WTC11 (cell line): Measurements from ENCODE around the gene DNAJC10. TPM values are rescaled to one million over a fixed set of nuclear protein-coding genes. Genes with fewer than 3 reads are reported as not detected.

ENCODE experiments used
- ATAC-seq: fragments of 200-7000 bp; cut with Tn5 transposase; 2 replicates; pipeline ENCODE4 v1.10.0; 2021; ENCODE audit warnings: mild to moderate bottlenecking, moderate library complexity
- CTCF ChIA-PET: fragments of 300-600 bp; sonication (Branson Sonifier 250); formaldehyde crosslinking; loops from one replicate; lab custom pipeline; 2021; ENCODE audit warnings: antibody characterized with exemption; lab: Charles Lee
- POLR2A ChIA-PET: fragments of 350-600 bp; sonication (Branson Sonifier 250); formaldehyde crosslinking; loops from one replicate; lab custom pipeline; 2021; ENCODE audit warnings: antibody characterized with exemption; lab: Charles Lee
- DNase-seq: peaks from one replicate; pipeline ENCODE4 v3.0.0; 2021; ENCODE audit warnings: low spot score
- H3K27ac Mint-ChIP-seq: 2 replicates; pipeline ENCODE4 v1.8.0; 2021; ENCODE audit warnings: mixed read lengths
- H3K27me3 Mint-ChIP-seq: 2 replicates; pipeline ENCODE4 v1.8.0; 2021; ENCODE audit warnings: low read depth, mild to moderate bottlenecking, moderate library complexity, mixed read lengths
- H3K36me3 Mint-ChIP-seq: 2 replicates; pipeline ENCODE4 v1.8.0; 2021; ENCODE audit warnings: mixed read lengths
- H3K4me1 Mint-ChIP-seq: 2 replicates; pipeline ENCODE4 v1.8.0; 2022; ENCODE audit warnings: mixed read lengths
- H3K4me3 Mint-ChIP-seq: 2 replicates; pipeline ENCODE4 v1.8.0; 2021; ENCODE audit warnings: mild to moderate bottlenecking, moderate library complexity, mixed read lengths
- H3K9me3 Mint-ChIP-seq: 2 replicates; pipeline ENCODE4 v1.8.0; 2021; ENCODE audit warnings: mixed read lengths
- HMGA2 ChIP-seq: fragments of 250-450 bp; sonication (Bioruptor Pico); IDR thresholded peaks from 2 replicates; pipeline ENCODE4 v1.4.0; 2021; ENCODE audit warnings: mild to moderate bottlenecking, moderate library complexity
- JUN ChIP-seq: sonication (generic); formaldehyde crosslinking; IDR thresholded peaks from 2 replicates; pipeline ENCODE4 v1.8.0; 2023; ENCODE audit warnings: mild to moderate bottlenecking, missing genetic modification reagents
- NFE2L1 ChIP-seq: sonication (generic); formaldehyde crosslinking; IDR thresholded peaks from 2 replicates; pipeline ENCODE4 v1.8.1; 2023; ENCODE audit warnings: missing genetic modification reagents
- NFYB ChIP-seq: sonication (generic); formaldehyde crosslinking; conservative IDR thresholded peaks from 2 replicates; pipeline ENCODE4 v1.8.0; 2022; ENCODE audit warnings: low read depth, missing genetic modification reagents
- NR2C2 ChIP-seq: sonication (generic); formaldehyde crosslinking; IDR thresholded peaks from 2 replicates; pipeline ENCODE4 v1.8.0; 2022; ENCODE audit warnings: mild to moderate bottlenecking, missing genetic modification reagents
- PRRX2 ChIP-seq: fragments of 250-450 bp; sonication (Bioruptor Pico); IDR thresholded peaks from 2 replicates; pipeline ENCODE4 v1.8.0; 2021; ENCODE audit warnings: mild to moderate bottlenecking
- RORB ChIP-seq: fragments of 250-450 bp; sonication (Bioruptor Pico); IDR thresholded peaks from 2 replicates; pipeline ENCODE4 v1.9.0; 2021; ENCODE audit warnings: mild to moderate bottlenecking
- SMAD4 ChIP-seq: sonication (generic); formaldehyde crosslinking; IDR thresholded peaks from 2 replicates; pipeline ENCODE4 v1.8.0; 2022; ENCODE audit warnings: mild to moderate bottlenecking, missing genetic modification reagents
- SOX15 ChIP-seq: fragments of 250-450 bp; sonication (Bioruptor Pico); IDR thresholded peaks from 2 replicates; pipeline ENCODE4 v1.9.0; 2021; ENCODE audit warnings: mild to moderate bottlenecking
- TP53 ChIP-seq: sonication (generic); formaldehyde crosslinking; IDR thresholded peaks from 2 replicates; pipeline ENCODE4 v1.8.1; 2023; ENCODE audit warnings: mild to moderate bottlenecking, missing genetic modification reagents
- ZNF121 ChIP-seq: sonication (generic); formaldehyde crosslinking; IDR thresholded peaks from 2 replicates; pipeline ENCODE4 v1.8.0; 2023; ENCODE audit warnings: missing genetic modification reagents
- ZNF138 ChIP-seq: sonication (generic); formaldehyde crosslinking; conservative IDR thresholded peaks from 2 replicates; pipeline ENCODE4 v1.8.1; 2022; ENCODE audit warnings: mild to moderate bottlenecking, moderate library complexity, missing genetic modification reagents
- ZNF416 ChIP-seq: fragments of 250-450 bp; sonication (Bioruptor Pico); IDR thresholded peaks from 2 replicates; pipeline ENCODE4 v1.9.0; 2021; ENCODE audit warnings: mild to moderate bottlenecking, inconsistent platforms
- total RNA-seq: library from RNA; stranded (reverse); gene quantifications from 3 replicates; pipeline ENCODE4 v1.2.3, GENCODE V29; 2021
- TF ChIP-seq, protein P1 (sequence below): sonication (generic); formaldehyde crosslinking; IDR thresholded peaks from 2 replicates; pipeline ENCODE4 v1.8.0; 2022; ENCODE audit warnings: mild to moderate bottlenecking, missing genetic modification reagents
- TF ChIP-seq, protein P2 (sequence below): sonication (generic); formaldehyde crosslinking; IDR thresholded peaks from 2 replicates; pipeline ENCODE4 v1.8.0; 2022; ENCODE audit warnings: mild to moderate bottlenecking, missing genetic modification reagents
- TF ChIP-seq, protein P3 (sequence below): fragments of 250-450 bp; sonication (Bioruptor Pico); conservative IDR thresholded peaks from 2 replicates; pipeline ENCODE4 v1.9.0; 2021; ENCODE audit warnings: mild to moderate bottlenecking
- TF ChIP-seq, protein P4 (sequence below): sonication (generic); formaldehyde crosslinking; IDR thresholded peaks from 2 replicates; pipeline ENCODE4 v1.8.1; 2023; ENCODE audit warnings: mild to moderate bottlenecking, missing genetic modification reagents, borderline replicate concordance
- TF ChIP-seq, protein P5 (sequence below): fragments of 200-600 bp; IDR thresholded peaks from 2 replicates; pipeline ENCODE4 v1.8.0; 2022; ENCODE audit warnings: antibody characterized with exemption
- TF ChIP-seq, protein P6 (sequence below): fragments of 250-450 bp; sonication (Bioruptor Pico); IDR thresholded peaks from 2 replicates; pipeline ENCODE4 v1.9.0; 2021; ENCODE audit warnings: mild to moderate bottlenecking

DNAJC10 gene
- total RNA-seq, 1 experiment from 2014 or later = 109 TPM

DNA sequence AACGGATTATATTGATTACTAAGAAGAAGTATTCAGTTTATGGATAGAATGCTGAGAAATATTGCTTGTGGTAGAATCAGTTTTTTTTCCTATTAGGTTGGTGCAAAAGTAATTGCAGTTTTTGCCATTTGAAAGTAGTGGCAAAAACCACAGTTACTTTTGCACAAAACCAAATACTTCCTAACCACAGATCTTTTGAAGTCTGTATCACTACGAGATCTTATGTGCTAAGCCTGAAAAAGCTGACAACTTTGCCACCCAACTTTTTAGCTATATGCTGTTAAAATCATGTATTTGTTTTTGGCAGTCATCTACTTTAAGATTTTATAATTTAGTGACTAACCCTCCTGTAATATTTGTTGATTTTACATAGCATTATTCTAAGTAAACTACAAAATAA, 24.6 kb downstream of the DNAJC10 start:
- H3K4me1 Mint-ChIP-seq = no peaks in the 10 kb centered on the region
- TF ChIP-seq, protein P1, sequence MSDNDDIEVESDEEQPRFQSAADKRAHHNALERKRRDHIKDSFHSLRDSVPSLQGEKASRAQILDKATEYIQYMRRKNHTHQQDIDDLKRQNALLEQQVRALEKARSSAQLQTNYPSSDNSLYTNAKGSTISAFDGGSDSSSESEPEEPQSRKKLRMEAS = no peak
- TF ChIP-seq RORB (CRISPR knock-in tag) (no peak), HMGA2 (no peak), ZNF138 (CRISPR knock-in tag) (no peak), ZNF121 (CRISPR knock-in tag) (no peak), NFYB (CRISPR knock-in tag) (no peak), JUN (CRISPR knock-in tag) (no peak), ZNF416 (CRISPR knock-in tag) (no peak), PRRX2 (CRISPR knock-in tag) (no peak), TP53 (CRISPR knock-in tag) (no peak), NR2C2 (CRISPR knock-in tag) (no peak), NFE2L1 (CRISPR knock-in tag) (no peak), SOX15 (CRISPR knock-in tag) (no peak), SMAD4 (no peak)
- TF ChIP-seq, protein P2, sequence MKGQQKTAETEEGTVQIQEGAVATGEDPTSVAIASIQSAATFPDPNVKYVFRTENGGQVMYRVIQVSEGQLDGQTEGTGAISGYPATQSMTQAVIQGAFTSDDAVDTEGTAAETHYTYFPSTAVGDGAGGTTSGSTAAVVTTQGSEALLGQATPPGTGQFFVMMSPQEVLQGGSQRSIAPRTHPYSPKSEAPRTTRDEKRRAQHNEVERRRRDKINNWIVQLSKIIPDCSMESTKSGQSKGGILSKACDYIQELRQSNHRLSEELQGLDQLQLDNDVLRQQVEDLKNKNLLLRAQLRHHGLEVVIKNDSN (CRISPR knock-in tag) = no peak
- TF ChIP-seq, protein P3, sequence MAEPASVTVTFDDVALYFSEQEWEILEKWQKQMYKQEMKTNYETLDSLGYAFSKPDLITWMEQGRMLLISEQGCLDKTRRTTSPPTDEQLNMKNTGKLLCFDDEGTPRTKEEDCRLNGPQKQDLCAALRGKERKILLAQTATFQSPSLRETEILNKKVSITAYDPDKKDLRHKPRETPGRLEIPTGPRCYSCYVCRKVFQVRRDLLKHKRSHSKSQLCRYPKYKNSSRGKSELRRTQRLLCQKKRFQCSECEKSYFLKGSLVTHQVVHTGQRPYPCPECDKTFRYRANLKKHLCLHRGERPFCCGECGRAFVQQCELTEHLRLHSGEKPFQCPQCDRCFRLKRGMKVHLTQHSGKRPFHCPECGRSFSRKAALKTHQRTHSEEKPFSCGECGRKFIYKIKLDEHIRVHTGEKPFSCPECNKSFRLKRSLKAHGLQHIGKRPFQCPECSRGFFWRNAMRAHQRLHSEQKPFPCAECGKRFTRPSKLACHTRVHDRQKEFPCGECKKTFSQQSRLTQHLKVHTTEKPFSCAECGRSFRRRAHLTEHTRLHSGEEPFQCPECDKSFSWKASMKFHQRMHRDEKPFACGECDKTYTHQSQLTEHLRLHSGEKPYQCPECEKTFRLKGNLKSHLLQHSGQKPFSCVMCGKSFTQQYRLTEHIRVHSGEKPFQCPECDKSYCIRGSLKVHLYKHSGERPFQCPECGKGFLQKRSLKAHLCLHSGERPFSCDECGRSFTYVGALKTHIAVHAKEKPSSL = no peak
- TF ChIP-seq, protein P4, sequence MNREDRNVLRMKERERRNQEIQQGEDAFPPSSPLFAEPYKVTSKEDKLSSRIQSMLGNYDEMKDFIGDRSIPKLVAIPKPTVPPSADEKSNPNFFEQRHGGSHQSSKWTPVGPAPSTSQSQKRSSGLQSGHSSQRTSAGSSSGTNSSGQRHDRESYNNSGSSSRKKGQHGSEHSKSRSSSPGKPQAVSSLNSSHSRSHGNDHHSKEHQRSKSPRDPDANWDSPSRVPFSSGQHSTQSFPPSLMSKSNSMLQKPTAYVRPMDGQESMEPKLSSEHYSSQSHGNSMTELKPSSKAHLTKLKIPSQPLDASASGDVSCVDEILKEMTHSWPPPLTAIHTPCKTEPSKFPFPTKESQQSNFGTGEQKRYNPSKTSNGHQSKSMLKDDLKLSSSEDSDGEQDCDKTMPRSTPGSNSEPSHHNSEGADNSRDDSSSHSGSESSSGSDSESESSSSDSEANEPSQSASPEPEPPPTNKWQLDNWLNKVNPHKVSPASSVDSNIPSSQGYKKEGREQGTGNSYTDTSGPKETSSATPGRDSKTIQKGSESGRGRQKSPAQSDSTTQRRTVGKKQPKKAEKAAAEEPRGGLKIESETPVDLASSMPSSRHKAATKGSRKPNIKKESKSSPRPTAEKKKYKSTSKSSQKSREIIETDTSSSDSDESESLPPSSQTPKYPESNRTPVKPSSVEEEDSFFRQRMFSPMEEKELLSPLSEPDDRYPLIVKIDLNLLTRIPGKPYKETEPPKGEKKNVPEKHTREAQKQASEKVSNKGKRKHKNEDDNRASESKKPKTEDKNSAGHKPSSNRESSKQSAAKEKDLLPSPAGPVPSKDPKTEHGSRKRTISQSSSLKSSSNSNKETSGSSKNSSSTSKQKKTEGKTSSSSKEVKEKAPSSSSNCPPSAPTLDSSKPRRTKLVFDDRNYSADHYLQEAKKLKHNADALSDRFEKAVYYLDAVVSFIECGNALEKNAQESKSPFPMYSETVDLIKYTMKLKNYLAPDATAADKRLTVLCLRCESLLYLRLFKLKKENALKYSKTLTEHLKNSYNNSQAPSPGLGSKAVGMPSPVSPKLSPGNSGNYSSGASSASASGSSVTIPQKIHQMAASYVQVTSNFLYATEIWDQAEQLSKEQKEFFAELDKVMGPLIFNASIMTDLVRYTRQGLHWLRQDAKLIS = no peak
- TF ChIP-seq, protein P5, sequence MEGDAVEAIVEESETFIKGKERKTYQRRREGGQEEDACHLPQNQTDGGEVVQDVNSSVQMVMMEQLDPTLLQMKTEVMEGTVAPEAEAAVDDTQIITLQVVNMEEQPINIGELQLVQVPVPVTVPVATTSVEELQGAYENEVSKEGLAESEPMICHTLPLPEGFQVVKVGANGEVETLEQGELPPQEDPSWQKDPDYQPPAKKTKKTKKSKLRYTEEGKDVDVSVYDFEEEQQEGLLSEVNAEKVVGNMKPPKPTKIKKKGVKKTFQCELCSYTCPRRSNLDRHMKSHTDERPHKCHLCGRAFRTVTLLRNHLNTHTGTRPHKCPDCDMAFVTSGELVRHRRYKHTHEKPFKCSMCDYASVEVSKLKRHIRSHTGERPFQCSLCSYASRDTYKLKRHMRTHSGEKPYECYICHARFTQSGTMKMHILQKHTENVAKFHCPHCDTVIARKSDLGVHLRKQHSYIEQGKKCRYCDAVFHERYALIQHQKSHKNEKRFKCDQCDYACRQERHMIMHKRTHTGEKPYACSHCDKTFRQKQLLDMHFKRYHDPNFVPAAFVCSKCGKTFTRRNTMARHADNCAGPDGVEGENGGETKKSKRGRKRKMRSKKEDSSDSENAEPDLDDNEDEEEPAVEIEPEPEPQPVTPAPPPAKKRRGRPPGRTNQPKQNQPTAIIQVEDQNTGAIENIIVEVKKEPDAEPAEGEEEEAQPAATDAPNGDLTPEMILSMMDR = no peak
- TF ChIP-seq, protein P6, sequence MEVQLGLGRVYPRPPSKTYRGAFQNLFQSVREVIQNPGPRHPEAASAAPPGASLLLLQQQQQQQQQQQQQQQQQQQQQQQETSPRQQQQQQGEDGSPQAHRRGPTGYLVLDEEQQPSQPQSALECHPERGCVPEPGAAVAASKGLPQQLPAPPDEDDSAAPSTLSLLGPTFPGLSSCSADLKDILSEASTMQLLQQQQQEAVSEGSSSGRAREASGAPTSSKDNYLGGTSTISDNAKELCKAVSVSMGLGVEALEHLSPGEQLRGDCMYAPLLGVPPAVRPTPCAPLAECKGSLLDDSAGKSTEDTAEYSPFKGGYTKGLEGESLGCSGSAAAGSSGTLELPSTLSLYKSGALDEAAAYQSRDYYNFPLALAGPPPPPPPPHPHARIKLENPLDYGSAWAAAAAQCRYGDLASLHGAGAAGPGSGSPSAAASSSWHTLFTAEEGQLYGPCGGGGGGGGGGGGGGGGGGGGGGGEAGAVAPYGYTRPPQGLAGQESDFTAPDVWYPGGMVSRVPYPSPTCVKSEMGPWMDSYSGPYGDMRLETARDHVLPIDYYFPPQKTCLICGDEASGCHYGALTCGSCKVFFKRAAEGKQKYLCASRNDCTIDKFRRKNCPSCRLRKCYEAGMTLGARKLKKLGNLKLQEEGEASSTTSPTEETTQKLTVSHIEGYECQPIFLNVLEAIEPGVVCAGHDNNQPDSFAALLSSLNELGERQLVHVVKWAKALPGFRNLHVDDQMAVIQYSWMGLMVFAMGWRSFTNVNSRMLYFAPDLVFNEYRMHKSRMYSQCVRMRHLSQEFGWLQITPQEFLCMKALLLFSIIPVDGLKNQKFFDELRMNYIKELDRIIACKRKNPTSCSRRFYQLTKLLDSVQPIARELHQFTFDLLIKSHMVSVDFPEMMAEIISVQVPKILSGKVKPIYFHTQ (CRISPR knock-in tag) = no peak
- CTCF ChIA-PET = no interaction called here
- no peaks in the 10 kb centered on the region for H3K9me3 Mint-ChIP-seq
- DNase-seq = no peak
- H3K27me3 Mint-ChIP-seq = no peaks in the 10 kb centered on the region
- H3K27ac Mint-ChIP-seq = no peak overlapping the region
- no peak for ATAC-seq
- H3K36me3 Mint-ChIP-seq = peaks cover 65% of the 10 kb centered on the region
- POLR2A ChIA-PET = no interaction called here
- H3K4me3 Mint-ChIP-seq = no peak overlapping the region
